CD4-positive, alpha-beta T cell treated with Interleukin-1 beta for 1 hour (primary cell): ENCODE data around the gene PTPRJ.

Source experiments
- DNase-seq, 2 donors: peaks; one replicate each; pipeline ENCODE4 v3.0.0-alpha.2; 2020 to 2022

The PTPRJ gene

DNA sequence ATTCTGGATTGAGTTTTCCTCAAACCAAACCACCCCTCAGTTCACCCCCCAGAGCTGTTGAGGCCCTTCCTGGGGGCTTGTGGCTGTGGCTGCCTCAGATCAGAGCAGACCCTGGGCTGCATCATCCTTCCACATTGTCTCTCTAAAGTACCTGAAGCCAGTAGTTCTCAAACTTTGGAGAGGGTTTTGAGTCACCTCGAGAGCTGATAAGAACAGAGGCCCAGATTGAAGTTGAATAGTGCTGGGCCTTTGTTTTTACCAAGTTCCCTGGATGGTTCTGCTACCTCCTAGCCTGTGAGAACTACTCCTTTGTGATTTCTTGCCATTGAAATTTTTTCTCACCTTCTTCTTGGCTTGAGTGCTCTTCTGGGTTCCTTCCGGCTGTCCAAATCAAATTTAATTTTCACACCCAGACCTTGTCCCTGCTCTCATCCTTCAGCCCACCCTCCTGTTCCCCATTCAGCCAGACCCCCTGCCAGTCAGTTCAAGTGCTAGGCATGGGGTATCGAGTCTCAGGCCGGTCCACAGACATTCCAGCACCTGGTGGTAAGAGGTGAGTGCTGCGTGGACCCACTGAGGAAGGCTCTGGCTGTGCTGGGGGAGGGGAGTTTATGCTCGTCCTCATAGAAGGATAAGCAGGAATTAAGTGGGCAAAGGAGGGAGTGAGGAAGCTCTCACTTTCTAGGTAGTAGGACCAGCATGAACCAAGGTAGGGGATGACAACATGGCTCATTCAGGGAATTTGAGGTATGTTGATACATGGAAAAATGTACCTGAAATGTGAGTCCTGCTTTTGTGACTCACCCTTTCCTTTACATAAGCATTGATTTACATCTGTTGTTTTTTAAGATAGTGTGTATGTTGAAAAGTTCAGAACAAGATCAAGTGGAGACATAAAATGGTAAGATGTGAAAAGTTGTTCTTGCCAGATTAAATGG, 116.5 kb downstream of the PTPRJ start:
- no peak for DNase-seq

DNA sequence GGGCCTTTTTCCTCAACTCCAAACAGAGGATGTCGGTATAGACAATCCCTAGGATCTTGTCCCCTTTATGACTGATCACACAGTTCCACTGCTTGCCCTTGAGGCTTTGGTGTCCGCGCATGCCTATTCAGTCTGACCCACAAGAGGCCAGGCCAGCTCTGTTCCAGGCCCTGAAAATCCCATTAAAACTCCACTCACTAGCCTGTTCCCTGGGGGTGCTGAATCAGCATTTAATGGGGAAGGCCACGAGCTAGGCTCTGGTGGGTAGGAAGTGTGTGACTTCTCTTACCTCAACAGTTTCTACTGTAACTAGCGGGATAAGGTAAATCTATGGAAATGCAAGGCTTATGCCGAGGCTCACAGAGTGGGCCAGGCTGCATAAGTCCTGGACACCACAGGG, 117.7 kb downstream of the PTPRJ start:
- no peak for DNase-seq

- DNase-seq: no peak
Observed at GRCh38 chr11:48099916-48100446, 119.6 kb downstream of the PTPRJ start.

DNA sequence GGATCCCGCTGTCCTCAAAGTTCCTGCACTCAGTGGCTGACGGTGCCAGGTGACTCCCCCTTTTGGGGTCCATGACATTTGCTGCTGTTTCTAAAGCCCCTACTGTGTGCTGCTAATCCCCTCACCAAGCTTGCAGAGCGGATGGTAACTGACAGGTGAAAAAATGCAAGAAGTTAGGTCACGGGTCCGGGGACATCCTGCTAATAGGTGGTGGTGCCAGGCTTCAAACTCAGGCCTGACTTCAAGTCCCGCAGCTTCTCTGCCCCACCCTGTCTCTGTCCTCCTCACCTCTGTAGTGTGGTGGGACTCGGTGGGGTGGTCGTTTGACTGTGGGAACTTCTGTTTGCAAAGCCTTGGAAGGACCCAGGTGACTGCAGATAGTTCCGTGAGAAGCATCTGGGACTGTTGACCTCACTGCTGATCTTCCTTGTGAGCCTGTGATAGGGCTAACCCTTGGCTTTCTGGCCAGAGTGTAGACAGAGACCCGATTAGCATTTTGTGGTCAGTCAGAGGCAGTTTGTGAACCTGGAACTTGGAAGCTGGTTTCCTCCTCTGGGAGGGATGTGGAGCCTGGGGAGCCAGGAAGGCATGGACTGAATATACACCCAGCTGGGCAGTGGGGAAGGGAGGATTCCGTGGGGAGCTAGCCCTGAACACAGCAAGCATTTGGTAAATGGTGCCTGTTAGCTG, 120.8 kb downstream of the PTPRJ start:
- DNase-seq: no peak

DNA sequence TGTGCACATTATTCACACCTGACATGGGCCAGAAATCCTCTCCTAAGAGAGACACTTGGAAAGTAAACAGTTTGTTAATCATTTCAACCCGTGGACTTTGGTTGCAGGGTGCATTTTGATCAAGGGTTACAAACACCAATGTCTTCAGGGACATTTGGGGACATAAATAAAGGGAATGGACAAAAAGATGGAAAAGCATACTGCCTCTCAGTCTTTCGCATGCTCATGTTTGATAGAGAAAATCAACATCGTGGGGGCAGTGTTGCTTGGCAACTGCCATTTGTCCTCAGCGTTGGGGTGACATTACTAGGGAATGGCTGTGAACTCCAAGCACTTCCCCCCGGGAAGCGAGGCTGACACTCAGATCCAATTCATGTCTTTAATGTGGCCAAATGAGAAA, 121.6 kb downstream of the PTPRJ start:
- DNase-seq: no peak

DNA sequence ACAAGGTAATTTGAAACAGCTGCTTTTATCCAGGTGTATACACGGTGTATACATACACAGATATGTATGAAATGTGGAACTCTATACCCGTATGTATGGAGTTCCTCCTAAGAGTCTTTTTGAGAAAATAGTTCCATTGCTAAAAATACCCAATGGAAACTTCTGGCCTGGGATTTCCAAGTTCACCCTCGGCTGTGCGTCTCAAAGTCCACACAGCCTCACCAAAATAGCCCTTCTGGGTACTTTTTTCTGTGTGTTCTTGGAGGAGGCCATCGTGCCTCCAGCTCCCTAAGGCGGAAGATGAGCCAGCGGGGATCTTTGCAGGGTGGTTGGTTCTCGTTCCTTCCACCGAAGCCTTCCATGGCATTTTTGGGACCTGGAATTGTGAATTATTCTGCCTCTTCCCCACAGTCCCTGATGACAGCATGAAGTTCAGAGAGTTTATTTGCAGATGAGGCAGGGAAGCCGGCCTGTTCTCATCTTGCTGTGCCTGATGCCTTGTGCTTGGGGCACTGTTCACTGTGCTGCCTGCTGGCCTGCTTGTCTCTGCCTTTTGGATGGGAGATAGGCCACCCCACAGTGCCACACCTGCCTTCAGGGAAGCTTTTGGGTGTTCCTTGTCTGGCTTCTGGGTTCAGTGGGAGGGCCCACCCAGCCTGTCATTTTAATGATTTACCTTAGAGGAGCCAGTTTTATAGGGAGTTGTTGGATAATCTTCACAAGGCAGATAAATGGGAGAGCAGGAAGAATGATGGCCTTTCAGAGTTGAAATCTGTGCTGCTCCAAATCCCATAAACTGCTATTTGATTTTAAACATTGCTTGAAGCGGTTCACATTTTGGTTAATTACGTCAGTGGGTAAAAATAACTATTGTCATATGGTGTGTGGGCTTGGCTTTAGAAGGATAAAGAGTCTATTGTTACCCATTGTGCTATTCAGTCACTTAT, 123.5 kb downstream of the PTPRJ start:
- DNase-seq: no peak

DNA sequence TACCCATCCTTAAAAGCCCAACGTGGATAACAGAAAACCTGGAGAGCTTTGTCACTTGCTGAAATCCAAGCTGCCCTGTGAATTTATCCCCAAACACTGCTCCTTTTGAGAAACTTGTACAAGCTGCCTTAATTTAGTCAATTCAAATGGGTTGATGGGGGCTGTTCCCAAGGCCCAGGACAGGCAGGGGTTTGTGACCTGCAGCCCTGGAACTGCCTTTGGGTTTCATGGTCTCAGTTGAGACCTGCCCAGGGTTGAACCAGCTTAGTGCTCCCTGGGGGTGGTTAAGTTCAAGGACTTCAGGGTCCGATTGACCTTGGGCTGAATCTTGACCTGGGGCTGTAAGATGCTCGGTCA, 124.2 kb downstream of the PTPRJ start:
- no peak for DNase-seq

- no peak for DNase-seq
Observed at GRCh38 chr11:48105096-48105990, 125.0 kb downstream of the PTPRJ start.

DNA sequence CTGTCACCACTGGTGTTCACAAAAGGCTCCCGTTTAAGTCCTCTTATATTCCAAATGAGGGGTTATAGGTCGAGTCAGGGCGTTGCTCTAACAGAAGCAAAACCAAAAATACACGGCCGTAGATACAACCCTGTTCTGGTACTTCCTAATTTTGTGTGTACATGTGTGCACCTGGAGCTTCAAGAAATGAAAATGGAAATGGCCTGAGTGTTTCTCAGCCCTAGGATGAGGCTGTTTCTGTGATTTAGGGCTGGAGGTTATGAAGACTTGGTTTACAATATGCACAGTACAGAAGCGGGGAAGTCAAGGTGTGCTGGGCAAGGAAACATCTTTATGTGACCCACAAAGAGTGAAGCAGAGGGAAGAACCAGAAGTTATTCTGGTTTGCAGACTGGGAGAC, 125.8 kb downstream of the PTPRJ start:
- DNase-seq: no peak

- DNase-seq: peak; percentile 31 to 69
Observed at GRCh38 chr11:48107188-48107704, 126.9 kb downstream of the PTPRJ start.

DNA sequence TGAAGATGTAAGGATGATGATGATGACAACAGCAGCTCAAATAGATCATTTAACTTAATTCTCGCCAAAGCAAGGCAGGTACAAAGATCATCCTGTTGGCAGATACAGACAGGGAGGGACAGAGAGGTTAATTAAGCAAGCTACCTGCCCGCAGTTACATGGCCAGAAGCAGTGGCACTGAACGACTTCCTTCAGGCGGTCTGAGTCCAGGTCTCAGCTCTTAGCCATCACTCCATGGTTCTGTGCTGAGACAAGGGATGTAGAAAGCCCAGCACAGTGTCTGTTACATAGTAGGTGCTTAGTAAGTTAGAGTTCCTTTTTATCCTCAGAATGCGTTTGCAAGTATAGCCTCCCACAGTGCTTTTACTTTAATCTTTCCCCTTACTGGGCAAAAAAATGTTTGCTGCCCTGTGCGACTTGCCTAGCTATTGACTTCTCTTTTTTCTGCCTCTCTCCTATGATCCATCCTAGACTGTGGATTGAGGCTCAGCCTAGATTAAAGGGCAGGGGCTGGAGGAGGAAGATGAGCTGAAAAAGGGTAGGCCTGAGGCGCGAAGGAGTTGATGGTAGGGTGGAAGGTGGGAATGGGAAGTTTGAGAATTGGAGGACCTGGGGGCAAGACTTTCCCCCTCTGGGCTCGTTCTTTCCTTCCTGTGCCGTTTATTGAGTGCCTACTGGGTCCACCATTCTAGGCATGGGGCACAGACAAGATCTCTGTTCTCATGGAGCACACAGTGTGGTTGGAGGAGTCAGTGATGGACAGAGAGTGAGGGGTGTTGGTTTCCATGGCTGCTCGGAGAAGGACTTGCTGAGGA, 128.1 kb downstream of the PTPRJ start:
- no peak for DNase-seq

DNA sequence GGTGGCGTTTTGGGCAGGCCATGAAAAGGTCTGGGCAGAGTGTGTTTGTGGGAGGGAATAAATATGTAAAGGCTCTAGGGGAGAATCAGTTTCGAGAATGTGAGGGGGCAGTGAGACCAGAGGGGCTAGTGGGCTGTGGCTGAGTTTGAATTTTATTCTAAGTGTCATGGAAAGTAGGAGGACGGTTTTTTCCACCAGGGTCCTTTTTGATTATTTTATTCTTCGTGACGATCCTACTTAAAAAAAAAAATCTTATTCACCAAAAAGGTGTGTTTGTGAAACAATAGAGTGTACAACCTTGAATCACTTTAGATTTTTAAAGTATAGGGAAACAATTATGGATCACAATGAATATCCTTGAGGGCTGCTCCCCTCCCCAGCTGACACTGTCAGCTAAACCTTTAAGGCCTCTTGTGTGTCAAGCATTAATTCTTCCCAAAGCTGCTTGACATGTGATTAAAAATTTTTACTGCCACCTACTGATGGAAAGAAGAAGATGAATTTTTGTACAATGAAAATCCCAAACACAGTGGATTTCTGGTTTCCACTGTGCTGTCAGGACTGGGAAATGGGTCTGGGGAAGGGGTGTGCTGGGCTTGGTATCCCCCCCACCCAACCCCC, 128.8 kb downstream of the PTPRJ start:
- peak in 1 of 2 donors; percentile 57 for DNase-seq

GRCh38 chr11:48110509-48110766, 130.1 kb downstream of the PTPRJ start:
- no peak for DNase-seq

- DNase-seq: no peak
Observed at GRCh38 chr11:48111891-48112290, 131.5 kb downstream of the PTPRJ start.

DNA sequence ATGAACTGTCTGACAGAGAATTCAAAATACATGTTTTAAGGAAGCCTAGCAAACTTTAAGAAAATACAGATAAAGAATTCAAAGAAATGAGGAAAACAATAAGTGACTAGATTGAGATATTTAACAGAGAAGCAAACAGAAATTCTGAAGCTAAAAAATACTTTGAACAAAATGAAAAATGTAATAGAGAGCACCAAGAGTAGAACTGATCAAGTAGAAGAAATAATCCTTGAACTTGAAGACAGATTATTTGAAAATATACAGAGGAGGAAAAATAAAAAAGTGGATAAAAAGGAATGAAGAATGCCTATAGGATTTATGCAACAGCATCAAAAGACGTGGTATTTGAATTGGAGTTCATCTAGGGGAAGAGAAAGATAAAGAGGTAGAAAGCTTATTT, 134.4 kb downstream of the PTPRJ start:
- DNase-seq: no peak

GRCh38 chr11:48116437-48117228, 136.3 kb downstream of the PTPRJ start:
- DNase-seq: peak in 1 of 2 donors; percentile 11

GRCh38 chr11:48122246-48122645, 141.9 kb downstream of the PTPRJ start:
- no peak for DNase-seq

DNA sequence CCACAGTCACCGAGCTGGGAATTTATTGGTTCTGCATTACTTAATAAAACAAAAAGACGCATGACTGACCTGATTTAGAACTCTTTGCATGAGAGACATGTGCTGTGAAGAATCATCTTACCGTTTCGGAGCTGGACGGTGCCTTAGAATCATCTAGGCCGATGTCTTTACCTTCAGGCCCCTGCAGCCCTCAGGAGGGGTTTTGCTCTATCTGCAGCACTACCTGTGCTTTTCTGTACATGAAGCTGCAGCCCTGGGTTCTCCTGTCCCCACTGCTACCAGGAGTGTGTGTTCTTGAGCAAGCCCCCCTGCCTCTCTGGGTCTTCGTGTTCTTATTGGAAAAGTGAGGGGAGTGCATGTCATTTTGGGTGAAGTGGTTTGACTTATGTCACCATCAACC, 142.3 kb downstream of the PTPRJ start:
- DNase-seq: no peak

- DNase-seq: no peak
Observed at GRCh38 chr11:48123254-48123875, 143.0 kb downstream of the PTPRJ start.
